Transverse colon (tissue), 4 donors: ENCODE results near the gene TMEM114.

Source experiments
- CTCF ChIP-seq, 5 experiments: fragments of 200-600 bp in 3 of 5; fragments of 450-650 bp in 2 of 5; sonication (generic) in 3 of 5; IDR thresholded peaks; 1 replicate in 2 of 5; 2 replicates in 3 of 5; pipeline ENCODE4 v1.5.1; 2016 to 2017; ENCODE audit warnings: antibody characterized with exemption in 5 of 5, inconsistent platforms in 3 of 5, mild to moderate bottlenecking in 2 of 5, moderate library complexity in 1 of 5
- EP300 ChIP-seq: sonication (generic); formaldehyde crosslinking; IDR thresholded peaks from one replicate; pipeline ENCODE4 v1.6.1; 2017; ENCODE audit warnings: antibody characterized with exemption, low read depth
- POLR2AphosphoS5 ChIP-seq, 3 donors: sonication (generic); formaldehyde crosslinking; IDR thresholded peaks; one replicate each; pipeline ENCODE4 v1.6.1; 2016; ENCODE audit warnings: antibody characterized with exemption in 3 of 3

- TF ChIP-seq CTCF (IDR thresholded peaks at IDR 0.05) (no peak), EP300 (no peak), POLR2AphosphoS5 (IDR thresholded peaks at IDR 0.05) (no peak)
Measured at GRCh38 chr16:8549843-8550412, 40.4 kb downstream of the TMEM114 start.
